HUES64 (cell line): ENCODE measurements around the gene TPRX1.
"Not testable (repeated sequence)": the region's sequence is repeated elsewhere in the genome, so short reads cannot be mapped to it uniquely, and the experiment has no call there.

Experiments used
- H3K27ac ChIP-seq: 2 replicates; pipeline ENCODE4 v1.7.0; 2013; ENCODE audit warnings: low read depth, low read length, inconsistent platforms
- H3K27me3 ChIP-seq: 2 replicates; pipeline ENCODE4 v1.6.1; 2013; ENCODE audit warnings: mild to moderate bottlenecking, low read length; ENCODE audit not compliant: insufficient read depth
- H3K36me3 ChIP-seq: 2 replicates; pipeline ENCODE4 v1.6.1; 2013; ENCODE audit warnings: mild to moderate bottlenecking, low read length; ENCODE audit not compliant: insufficient read depth
- H3K4me1 ChIP-seq: 2 replicates; pipeline ENCODE4 v1.6.1; 2013; ENCODE audit warnings: mild to moderate bottlenecking, low read length, moderate library complexity; ENCODE audit not compliant: insufficient read depth
- H3K4me3 ChIP-seq: 2 replicates; pipeline ENCODE4 v1.5.1; 2013; ENCODE audit warnings: mild to moderate bottlenecking, low read length, moderate library complexity
- H3K9ac ChIP-seq: 2 replicates; pipeline ENCODE4 v1.6.1; 2013; ENCODE audit warnings: mild to moderate bottlenecking, low read depth, low read length
- H3K9me3 ChIP-seq: 2 replicates; pipeline ENCODE4 v1.6.1; 2013; ENCODE audit warnings: low read depth, low read length; ENCODE audit not compliant: insufficient read depth
- WGBS: fragments of 150-250, 120-280 bp; methylation state at CpG from one replicate; pipeline ENCODE4 v1.1.7; 2013; ENCODE audit warnings: missing lambda C conversion rate; 5-methylcytosine and 5-hydroxymethylcytosine counted together

Gene TPRX1

GRCh38 chr19:47802521-47803043 is 1.8 kb downstream of the TPRX1 start:
- no peak overlapping the region for H3K27ac ChIP-seq
- H3K9me3 ChIP-seq, result no peaks in the 10 kb centered on the region
- H3K4me1 ChIP-seq, result no peaks in the 10 kb centered on the region
- 95% methylated on average over 18 of the region's 25 CpGs for WGBS
- peak overlapping the region; percentile 44; the same call in 1 of the 2 replicates for H3K9ac ChIP-seq
- H3K36me3 ChIP-seq, result no peaks in the 10 kb centered on the region
- no peaks in the 10 kb centered on the region for H3K27me3 ChIP-seq
- no peak overlapping the region for H3K4me3 ChIP-seq

GRCh38 chr19:47801270-47801669 is 3.1 kb downstream of the TPRX1 start:
- Histone ChIP-seq H3K9me3 (no peaks in the 10 kb centered on the region), H3K27ac (no peak overlapping the region), H3K36me3 (no peaks in the 10 kb centered on the region), H3K27me3 (no peaks in the 10 kb centered on the region), H3K9ac (no peak overlapping the region), H3K4me3 (no peak overlapping the region), H3K4me1 (no peaks in the 10 kb centered on the region)
- WGBS, result 92% methylated on average over 4 of the region's 4 CpGs

DNA sequence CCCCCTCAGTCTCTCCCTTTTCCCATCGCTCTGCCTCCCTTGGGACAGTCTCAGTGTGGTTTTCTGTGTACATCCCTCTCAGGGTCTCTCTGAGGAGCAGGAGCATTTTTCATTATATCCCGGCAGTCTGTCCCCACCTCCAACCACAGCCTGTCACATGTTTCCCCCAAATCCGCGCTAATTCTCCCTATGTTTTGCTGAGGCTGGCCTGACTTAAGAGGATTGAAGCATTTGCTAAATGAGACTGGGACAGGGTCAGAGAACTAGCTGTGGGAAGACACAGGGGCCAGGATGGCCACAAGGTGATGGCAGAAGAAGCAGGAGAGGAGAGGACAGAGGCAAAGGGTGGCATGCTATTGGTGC is 5.5 kb downstream of the TPRX1 start:
- Histone ChIP-seq H3K4me1 (no peaks in the 10 kb centered on the region), H3K9ac (no peak overlapping the region), H3K9me3 (no peaks in the 10 kb centered on the region), H3K36me3 (no peaks in the 10 kb centered on the region), H3K4me3 (no peak overlapping the region), H3K27me3 (no peaks in the 10 kb centered on the region), H3K27ac (no peak overlapping the region)
- WGBS, result 94% methylated on average over 4 of the region's 4 CpGs

GRCh38 chr19:47797996-47798903 is 6.1 kb downstream of the TPRX1 start:
- Histone ChIP-seq H3K27me3 (no peaks in the 10 kb centered on the region), H3K27ac (no peak overlapping the region), H3K4me3 (no peak overlapping the region), H3K9me3 (no peaks in the 10 kb centered on the region), H3K4me1 (no peaks in the 10 kb centered on the region), H3K36me3 (no peaks in the 10 kb centered on the region), H3K9ac (no peak overlapping the region)
- WGBS, result 77% methylated on average over 14 of the region's 14 CpGs

DNA sequence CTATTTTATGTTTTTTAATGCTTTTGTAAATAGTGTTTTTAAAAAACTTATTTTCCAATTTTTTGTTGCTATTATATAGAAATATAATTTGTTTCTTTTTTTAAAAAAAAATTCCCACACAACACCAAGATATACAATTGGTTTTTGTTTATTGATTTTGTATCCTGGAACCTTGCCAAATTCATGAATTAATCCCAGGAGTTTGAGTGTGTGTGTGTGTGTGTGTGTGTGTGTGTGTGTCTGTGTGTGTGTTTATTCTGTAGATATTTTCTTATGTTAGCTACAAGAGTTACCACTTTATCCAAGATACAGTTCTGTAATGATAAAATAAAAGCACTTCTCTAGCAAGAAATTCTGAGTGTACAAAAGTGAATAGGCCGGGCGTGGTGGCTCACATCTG is 7.6 kb downstream of the TPRX1 start:
- WGBS, result 94% methylated on average over 2 of the region's 2 CpGs
- Histone ChIP-seq H3K4me3 (no peak overlapping the region), H3K27me3 (no peaks in the 10 kb centered on the region), H3K9ac (no peak overlapping the region), H3K4me1 (no peaks in the 10 kb centered on the region), H3K27ac (no peak overlapping the region), H3K36me3 (no peaks in the 10 kb centered on the region), H3K9me3 (0 out of 2 replicates have a peak, but pooled peaks cover 6% of the 10 kb centered on the region)

DNA sequence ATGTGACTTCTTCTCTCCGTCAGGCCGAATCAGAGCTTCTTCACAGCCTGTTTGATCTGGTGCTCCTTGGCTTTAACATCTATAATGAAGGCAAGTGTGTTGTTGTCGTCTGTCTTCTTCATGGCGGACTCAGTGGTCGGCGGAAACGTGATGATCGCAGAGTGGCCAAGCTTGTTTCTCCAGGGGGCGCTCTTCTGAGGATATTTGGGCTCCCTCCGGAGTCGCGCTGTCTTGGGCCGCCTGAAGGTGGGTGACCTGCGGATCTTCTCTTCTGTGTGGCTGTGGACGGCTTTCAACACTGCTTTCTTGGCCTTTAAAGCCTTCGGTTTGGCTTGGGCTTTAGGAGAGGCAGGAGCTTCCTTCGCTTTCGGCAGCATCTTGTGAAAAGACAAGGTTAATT is 9.8 kb downstream of the TPRX1 start:
- no peak overlapping the region for H3K27ac ChIP-seq
- no peak overlapping the region for H3K4me3 ChIP-seq
- no peaks in the 10 kb centered on the region for H3K27me3 ChIP-seq
- no peak overlapping the region for H3K9ac ChIP-seq
- 0 out of 2 replicates have a peak, but pooled peaks cover 6% of the 10 kb centered on the region for H3K9me3 ChIP-seq
- WGBS, result 82% methylated on average over 18 of the region's 18 CpGs
- 0 out of 2 replicates have a peak, but pooled peaks cover 3% of the 10 kb centered on the region for H3K4me1 ChIP-seq
- no peaks in the 10 kb centered on the region for H3K36me3 ChIP-seq

GRCh38 chr19:47792616-47793015 is 11.7 kb downstream of the TPRX1 start:
- WGBS, result 100% methylated on average over 1 of the region's 1 CpG
- Histone ChIP-seq H3K9me3 (0 out of 2 replicates have a peak, but pooled peaks cover 6% of the 10 kb centered on the region), H3K36me3 (no peaks in the 10 kb centered on the region), H3K9ac (no peak overlapping the region), H3K4me3 (no peak overlapping the region), H3K27me3 (no peaks in the 10 kb centered on the region), H3K27ac (no peak overlapping the region), H3K4me1 (0 out of 2 replicates have a peak, but pooled peaks cover 3% of the 10 kb centered on the region)

DNA sequence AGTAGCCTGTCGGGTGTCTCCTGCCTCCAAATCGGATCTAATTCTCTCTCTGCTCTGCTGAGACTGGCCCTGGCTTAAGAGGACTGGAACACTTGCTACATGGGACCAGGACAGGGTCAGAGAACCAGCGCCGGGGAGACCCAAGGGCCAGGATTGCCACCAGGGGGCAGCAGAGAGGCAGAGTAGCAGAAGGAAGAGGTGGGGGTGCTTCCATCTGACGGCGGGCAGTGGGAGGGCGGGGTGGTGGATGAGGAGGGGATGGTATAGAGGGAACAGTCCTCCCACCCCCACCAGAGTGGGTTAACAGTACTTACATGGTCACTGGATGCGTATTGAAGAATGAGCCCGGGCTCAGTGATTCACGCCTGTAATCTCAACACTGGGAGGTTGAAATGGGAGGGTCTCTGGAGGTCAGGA is 13.9 kb downstream of the TPRX1 start:
- H3K9ac ChIP-seq, result no peak overlapping the region
- H3K4me1 ChIP-seq, result 0 out of 2 replicates have a peak, but pooled peaks cover 3% of the 10 kb centered on the region
- no peak overlapping the region for H3K4me3 ChIP-seq
- peaks cover 6% of the 10 kb centered on the region for H3K36me3 ChIP-seq
- 0 out of 2 replicates have a peak, but pooled peaks cover 6% of the 10 kb centered on the region for H3K9me3 ChIP-seq
- WGBS, result 19% methylated on average over 10 of the region's 10 CpGs
- H3K27me3 ChIP-seq, result no peaks in the 10 kb centered on the region
- peak overlapping the region; percentile 17; the same call in 1 of the 2 replicates for H3K27ac ChIP-seq

- Histone ChIP-seq H3K36me3 (peaks cover 11% of the 10 kb centered on the region), H3K27ac (peak overlapping the region; percentile 17; the same call in 1 of the 2 replicates)
- not testable (repeated sequence) for H3K9ac ChIP-seq, H3K4me3 ChIP-seq, H3K27me3 ChIP-seq, H3K9me3 ChIP-seq, H3K4me1 ChIP-seq
- 79% methylated on average over 13 of the region's 13 CpGs for WGBS
These were observed 14.5 kb downstream of the TPRX1 start for GRCh38 chr19:47789811-47790210.

- H3K4me3 ChIP-seq, H3K9ac ChIP-seq, H3K27ac ChIP-seq, H3K27me3 ChIP-seq, H3K4me1 ChIP-seq, H3K9me3 ChIP-seq: not testable (repeated sequence)
- peaks cover 33% of the 10 kb centered on the region for H3K36me3 ChIP-seq
- WGBS, result 95% methylated on average over 10 of the region's 10 CpGs
These were observed 17.0 kb downstream of the TPRX1 start for GRCh38 chr19:47787307-47787706.

- H3K4me1 ChIP-seq, result 0 out of 2 replicates have a peak, but pooled peaks cover 3% of the 10 kb centered on the region
- no peak overlapping the region for H3K9ac ChIP-seq
- H3K4me3 ChIP-seq, result no peak overlapping the region
- peaks cover 40% of the 10 kb centered on the region for H3K36me3 ChIP-seq
- H3K27me3 ChIP-seq, result no peaks in the 10 kb centered on the region
- no peaks in the 10 kb centered on the region for H3K9me3 ChIP-seq
- WGBS, result 93% methylated on average over 7 of the region's 7 CpGs
- H3K27ac ChIP-seq, result no peak overlapping the region
These were observed 17.8 kb downstream of the TPRX1 start for GRCh38 chr19:47786566-47786965.
